Raji (cell line): ENCODE measurements around the gene FOXP1.

ENCODE experiments used
- POLR2A ChIP-seq: IDR thresholded peaks from 2 replicates; pipeline ENCODE4 v1.6.1; 2011; ENCODE audit warnings: low read depth, low read length, control low read depth; ENCODE audit not compliant: insufficient read depth

Gene FOXP1

DNA sequence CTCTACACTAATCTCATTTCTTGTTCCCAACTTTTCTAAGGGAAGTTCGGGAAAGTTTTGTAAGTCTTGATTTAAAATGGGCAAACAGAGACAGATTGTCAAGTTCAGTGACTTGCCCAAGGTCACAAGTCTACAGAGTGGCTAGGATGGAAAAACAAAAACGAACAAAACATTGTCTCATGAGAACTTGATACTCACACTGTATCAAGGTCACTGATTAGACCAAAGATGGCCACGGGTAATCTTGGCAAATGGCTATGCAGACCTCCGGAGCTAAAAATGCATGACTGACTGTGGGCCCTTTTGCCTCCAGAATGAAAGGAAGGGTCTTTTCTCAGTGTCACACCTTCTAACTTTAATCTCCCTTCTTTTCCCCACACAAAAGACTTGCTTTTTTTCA, 460.9 kb downstream of the FOXP1 start:
- TF ChIP-seq POLR2A = no peak

DNA sequence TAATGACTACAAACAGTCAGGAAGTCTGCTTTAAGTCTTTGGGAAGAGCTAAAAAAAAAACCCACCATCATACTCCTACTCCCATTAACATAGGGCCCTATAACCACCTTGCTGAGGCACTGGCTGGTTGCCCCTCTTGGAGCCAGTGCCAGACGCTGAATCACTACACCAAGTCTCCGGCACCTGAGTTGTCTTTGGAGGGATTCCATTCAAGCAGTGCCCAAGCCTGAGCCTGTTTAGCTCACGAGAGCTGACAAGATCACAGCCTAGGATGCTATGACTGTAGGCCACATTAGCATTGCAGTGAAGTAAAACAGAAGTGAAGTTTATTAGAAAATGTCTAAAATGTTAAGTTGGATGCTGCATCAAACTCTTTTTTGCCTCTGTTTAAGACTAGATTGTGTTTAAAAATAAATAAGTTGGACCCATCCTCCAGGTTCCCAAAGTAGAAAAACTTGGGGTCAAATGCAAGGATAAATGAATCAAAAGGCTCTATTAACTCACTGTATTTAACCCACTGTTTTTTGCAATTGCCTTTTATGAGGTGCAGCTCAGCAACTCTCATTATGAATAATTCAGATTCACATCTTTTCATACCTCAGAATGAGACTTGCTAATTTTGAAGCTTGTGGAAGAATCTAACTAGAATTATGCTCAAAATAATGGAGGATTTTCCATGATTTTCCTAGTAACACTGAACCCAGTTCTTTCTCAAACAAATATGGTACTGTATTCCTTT, 461.9 kb downstream of the FOXP1 start:
- no peak for TF ChIP-seq POLR2A

DNA sequence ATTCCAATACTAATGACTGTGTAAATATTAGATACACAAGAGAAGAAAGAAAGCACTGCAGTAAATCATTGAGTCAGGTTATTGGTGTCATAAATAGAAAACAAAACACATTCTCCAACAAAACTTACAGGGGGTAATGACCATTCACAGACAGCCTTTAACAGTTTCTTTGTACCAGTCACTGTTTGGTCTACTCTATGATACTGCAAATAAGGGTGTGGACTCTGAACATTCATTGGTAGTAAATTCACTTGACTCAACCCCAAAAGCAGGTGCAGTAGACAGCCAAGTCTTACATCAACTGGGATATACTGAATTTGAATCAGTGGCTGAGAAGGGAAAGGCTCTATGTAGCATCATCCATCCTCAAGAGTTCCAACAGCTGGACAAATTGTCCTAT, 463.5 kb downstream of the FOXP1 start:
- TF ChIP-seq POLR2A = no peak

DNA sequence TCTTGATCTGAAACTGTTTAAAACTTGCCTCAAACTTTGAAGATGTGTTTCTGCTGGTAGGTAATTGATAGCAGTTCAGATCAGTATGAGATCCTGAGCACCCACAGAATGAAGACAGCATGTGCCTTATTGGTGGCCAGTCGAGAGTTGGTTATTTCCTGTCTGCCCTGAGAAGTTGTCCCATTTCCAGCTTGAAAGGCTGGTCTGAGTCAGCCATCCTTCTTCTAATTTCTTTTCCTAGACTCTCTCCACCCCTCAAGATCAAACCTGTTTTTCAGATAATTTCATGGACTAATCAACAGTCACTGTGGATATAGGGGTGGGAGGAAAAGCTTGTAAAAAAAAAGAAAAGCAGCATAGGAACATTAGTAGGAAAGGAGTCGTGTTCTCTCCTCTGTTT, 464.4 kb downstream of the FOXP1 start:
- no peak for TF ChIP-seq POLR2A

DNA sequence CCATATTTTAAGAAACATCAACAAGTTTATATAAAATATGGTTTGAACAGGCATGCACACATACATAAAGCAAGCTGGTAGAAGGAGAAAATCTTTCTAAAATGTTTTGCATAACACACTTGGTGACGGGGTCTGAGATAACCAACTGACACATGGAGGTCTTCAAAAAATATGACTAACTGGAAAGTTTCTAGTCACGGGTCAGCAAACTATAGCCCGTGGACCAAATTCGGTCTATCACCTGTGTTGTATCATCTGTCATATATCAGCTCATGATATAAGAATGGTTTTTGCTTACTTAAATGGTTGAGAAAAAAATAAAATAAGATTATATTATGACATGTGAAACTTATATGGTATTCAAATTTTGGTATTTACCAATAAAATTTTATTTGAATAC, 465.1 kb downstream of the FOXP1 start:
- TF ChIP-seq POLR2A = no peak

DNA sequence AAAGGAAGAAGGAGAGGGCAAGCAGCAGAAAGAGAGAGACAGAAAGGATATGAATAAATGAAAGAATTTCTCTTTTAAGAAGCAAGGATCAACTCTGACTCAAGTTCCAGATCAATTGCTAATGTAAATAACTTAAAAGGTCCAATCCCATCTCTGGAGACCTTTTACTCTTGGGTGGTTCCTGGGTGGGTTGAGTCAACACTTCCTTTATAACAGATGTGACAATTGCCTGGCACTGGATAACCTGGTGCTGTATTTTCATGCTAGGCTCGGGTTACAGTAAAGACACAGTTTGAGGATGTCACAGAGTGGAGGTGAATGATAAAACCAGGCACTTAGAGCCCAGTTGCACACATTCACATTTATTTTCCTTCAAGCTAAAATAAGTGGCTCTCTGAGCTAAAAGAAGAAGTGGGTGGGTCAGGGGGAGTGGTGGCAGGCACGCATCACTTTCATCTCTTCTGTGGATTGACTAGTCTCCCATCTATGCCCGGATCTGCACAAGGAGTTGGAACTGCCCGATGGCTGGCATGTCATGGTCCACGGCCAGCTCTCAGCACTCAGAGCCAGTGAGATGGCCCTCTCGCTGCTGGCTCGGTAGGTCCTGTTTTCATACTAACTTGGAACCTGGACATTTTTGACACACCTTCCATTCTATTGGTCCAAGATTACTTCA, 465.8 kb downstream of the FOXP1 start:
- TF ChIP-seq POLR2A = no peak

DNA sequence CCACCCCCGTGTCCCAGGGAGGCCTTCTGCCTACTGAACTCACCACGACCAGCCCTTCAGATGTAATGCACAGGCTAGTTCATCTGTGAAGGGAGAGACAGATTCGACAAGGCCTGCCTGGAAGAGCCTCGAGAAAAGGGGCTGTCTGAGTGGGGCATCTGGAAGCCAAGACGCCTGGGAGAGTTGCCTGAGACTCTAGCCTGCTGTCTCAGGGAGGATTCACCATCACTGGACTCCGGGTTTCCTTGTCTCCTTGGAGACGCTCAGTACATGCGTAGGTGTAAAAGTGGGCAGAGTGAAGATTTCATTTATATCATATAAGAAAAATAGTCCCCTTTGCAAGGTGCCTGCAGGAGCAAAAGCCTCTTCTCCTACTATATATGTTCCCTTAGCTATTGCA, 468.9 kb downstream of the FOXP1 start:
- TF ChIP-seq POLR2A = no peak

DNA sequence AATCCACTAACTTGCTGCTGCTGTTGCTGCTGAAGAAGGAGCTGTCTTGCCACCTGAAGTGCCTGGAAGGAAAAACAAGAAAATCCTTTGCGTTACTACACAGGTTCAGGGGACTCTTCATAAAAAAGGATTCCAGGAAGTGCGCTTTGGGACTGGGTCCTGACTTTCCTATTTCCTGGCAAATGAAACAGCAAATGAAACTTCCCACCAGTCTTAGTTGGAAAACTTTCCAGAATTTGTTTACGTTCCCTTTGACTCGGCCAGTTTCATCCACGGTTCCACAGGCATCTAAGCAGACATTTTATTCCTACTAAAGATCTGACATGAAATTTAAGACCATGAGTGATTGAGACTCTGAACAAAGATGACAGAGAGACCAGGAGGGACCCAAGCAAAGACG, 471.0 kb downstream of the FOXP1 start:
- no peak for TF ChIP-seq POLR2A

DNA sequence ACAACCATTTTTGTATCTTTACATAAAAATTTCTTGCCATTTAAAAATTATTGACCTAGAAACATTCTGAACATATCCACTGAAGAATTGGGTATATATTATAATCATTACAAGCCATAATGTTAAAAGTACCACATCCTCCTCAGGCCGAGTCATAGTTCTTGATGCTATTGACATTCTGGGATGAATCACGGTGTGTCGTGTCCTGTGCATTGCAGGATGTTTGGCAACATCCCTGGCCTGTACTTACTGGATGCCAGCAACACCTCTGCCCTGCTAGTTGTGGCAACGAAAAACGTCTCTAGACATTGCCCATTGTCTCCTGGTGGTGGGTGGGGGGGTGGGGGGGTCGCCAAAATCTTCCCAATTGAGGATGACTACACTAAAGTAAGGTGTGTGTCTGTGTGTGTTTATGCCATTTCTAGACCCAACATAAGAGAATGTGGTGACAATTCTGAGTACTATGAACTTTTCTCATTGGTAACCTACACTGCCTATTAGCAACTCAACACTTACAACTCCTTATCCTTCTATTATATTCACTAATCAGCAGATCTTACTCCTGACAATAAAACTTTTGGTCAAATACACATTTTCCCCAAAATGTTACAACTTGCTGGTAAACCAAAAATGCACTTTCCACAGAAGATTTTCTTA, 471.6 kb downstream of the FOXP1 start:
- no peak for TF ChIP-seq POLR2A

DNA sequence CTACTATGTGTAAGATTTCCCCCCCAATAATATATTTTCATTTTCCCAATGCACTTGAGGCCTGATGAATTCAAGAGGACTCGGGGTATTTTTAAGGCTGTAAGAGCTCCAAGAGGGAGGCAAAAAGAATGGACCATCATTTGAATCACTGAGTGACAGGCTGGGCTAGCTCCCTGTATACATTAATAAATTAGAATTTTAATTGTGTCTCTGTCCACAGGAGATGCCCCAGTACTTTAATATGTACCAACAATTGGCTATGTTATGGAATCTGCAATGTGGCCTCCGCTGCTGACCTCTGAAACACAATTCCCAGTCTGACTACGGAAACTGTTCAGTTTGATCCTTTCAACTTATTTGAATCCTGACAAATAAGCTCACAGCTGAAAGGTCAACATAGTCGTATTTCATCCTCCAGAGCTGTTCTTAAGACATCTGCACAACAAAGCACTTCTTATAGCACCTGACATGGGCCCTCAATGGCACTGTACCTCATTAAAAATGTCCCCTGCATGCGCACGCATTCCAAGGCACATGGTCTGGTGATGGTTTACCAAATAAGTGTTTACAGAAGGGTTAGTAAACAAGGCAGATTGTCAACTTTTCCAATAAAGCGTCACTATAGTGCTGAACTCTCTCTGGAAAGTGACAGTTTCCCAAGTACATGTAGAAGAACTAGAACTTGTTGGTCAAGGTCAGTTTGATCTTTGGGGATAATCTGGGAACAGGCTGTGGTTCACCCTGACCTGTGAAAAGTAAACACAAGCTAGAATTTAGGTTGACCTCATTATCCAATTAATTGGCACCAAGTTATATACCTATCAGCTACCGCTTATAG, 472.9 kb downstream of the FOXP1 start:
- no peak for TF ChIP-seq POLR2A

DNA sequence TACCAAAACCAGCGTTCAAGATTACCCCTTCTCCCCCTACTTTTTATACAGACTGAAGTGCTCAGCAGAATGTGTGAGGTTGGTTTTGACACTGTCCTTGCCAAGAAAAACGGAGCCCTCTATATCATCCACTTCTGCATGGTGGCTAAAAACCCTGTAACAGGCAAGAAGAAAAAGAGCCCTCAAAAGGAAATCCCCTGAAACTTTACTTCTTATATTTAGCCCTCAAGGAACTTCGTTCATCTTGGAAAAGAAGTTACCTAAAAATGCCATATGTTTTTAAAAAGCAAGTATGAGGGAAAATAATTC, 473.6 kb downstream of the FOXP1 start:
- no peak for TF ChIP-seq POLR2A

DNA sequence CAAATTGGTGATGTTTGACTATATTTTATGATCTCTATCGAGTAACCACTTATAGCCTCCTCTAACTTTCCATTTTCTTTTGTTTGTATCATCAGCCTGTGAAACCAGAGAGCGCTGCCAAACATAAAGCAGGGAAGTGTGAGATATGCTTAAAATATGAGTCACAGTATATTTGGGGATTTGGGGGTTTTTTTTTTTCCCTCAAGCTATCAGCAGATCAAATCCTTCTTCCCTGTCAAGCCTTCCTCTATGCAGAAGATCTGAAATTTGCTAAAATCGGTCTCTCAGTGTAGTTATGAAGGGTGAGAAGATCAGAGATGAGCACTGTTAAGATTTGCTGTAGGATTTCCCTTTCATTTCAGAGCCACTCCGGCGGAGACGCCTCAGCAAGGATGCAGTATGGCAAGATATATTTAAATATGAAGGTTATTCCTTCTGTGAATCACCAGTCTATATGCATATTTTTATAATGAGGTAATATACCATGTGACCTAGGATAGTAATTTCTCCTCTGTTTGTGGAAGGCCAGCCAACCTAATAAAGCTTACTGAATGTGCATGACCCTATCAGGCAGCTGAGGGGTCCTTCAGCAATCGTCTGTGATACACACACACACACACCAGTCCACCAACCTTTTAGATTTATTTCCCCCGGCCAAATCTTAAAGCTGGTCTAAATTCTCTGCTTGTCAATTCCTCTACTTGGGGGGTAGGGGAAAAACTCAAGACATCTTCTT, 474.1 kb downstream of the FOXP1 start:
- no peak for TF ChIP-seq POLR2A

DNA sequence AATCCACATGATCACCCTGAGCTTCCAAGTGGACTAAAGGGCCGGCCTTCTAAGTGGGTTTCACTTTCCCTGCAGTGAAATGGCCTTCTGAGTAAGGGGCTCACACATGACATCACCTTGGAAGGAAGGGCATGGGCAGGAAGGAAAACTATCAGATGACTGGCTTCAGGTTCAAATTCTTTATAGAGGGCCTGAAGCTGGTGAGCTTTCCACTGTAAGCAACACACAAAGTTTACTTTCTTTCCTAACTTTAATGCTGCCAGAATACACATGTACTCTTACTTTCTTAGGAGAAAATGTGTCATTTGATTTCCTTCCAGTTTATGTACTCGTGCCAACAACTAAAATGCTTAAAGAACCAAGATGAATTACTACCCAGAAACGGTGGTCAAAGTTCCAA, 475.6 kb downstream of the FOXP1 start:
- no peak for TF ChIP-seq POLR2A

DNA sequence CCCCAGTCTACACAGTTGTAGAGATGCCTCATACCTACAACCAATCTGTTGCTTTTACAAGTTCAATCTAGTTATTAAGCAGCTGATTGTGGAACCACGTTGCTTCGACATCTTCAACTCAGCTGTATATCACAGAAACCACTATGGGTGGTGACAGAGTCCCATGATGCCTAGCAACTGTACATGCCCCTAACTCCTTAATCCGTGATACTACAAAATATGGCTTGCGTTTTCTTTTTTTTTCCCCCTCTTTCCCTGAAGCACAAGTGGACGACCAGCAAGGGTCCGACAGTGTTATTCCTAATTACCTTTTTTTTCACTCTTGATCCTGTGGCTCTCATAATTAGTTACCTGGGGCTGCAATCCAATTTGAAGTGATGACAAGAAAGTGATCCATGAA, 478.6 kb downstream of the FOXP1 start:
- no peak for TF ChIP-seq POLR2A

DNA sequence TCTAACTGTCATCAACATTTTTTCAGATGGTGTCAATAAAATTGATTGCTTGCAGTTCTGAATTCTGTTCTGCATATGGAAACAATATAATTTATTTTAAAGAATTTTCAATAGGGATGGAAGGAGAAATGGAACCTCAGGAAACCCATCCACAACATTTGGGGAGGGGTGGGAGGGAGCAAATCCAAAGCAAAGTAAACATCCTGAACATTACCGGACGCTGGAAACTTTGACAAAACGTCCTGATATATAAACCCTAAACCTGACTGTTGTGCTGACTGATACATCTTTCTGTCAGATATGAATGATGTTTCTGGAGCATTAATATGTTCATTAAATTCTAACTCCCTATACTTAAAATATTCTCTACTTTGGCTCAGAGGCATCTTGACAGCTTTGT, 479.0 kb downstream of the FOXP1 start:
- TF ChIP-seq POLR2A = no peak
